Gastroesophageal sphincter (tissue), 4 donors: ENCODE results near the gene ADORA1. TPM values are rescaled to one million over a fixed set of nuclear protein-coding genes. Genes with fewer than 3 reads are reported as not detected.

ENCODE experiments used
- ATAC-seq: fragments of 150-250 bp; one replicate; pipeline ENCODE4 v1.9.1; 2016; ENCODE audit warnings: mild to moderate bottlenecking, moderate library complexity
- H3K27ac ChIP-seq, 4 donors: fragments of 200-600 bp; sonication (generic) in 3 of 4; 1 replicate in 3 of 4; 2 replicates in 1 of 4; pipeline ENCODE4 v1.5.1; 2016 to 2019
- H3K27me3 ChIP-seq: fragments of 200-600 bp; sonication (generic); one replicate; pipeline ENCODE4 v1.5.1; 2019
- H3K36me3 ChIP-seq, 2 donors: fragments of 200-600 bp; sonication (generic); one replicate each; pipeline ENCODE4 v1.5.1; 2019; ENCODE audit warnings: control low read depth in 1 of 2
- H3K4me1 ChIP-seq, 3 donors: fragments of 200-600 bp; sonication (generic); 1 replicate in 2 of 3; 2 replicates in 1 of 3; pipeline ENCODE4 v1.5.1; 2016 to 2019; ENCODE audit warnings: control low read depth in 2 of 3
- H3K4me3 ChIP-seq, 2 donors: fragments of 200-600 bp; sonication (generic); one replicate each; pipeline ENCODE4 v1.5.1; 2019; ENCODE audit warnings: mild to moderate bottlenecking in 1 of 2, moderate library complexity in 1 of 2
- H3K9me3 ChIP-seq, 3 donors: fragments of 200-600 bp; sonication (generic); one replicate each; pipeline ENCODE4 v1.5.1; 2017 to 2019; ENCODE audit warnings: control low read depth in 2 of 3
- CTCF ChIP-seq, 4 experiments: fragments of 200-600 bp in 2 of 4; fragments of 450-650 bp in 2 of 4; sonication (generic) in 1 of 4; IDR thresholded peaks; one replicate each; pipeline ENCODE4 v1.5.1; 2017 to 2019; ENCODE audit warnings: antibody characterized with exemption in 4 of 4, mild to moderate bottlenecking in 2 of 4, moderate library complexity in 2 of 4
- EP300 ChIP-seq: sonication (generic); formaldehyde crosslinking; IDR thresholded peaks from one replicate; pipeline ENCODE4 v1.6.1; 2017; ENCODE audit warnings: antibody characterized with exemption, mild to moderate bottlenecking
- POLR2A ChIP-seq, 2 donors: fragments of 450-650 bp; IDR thresholded peaks; one replicate each; pipeline ENCODE4 v1.6.1; 2017; ENCODE audit warnings: antibody characterized with exemption in 2 of 2, mild to moderate bottlenecking in 2 of 2, moderate library complexity in 1 of 2
- POLR2AphosphoS5 ChIP-seq: sonication (generic); formaldehyde crosslinking; IDR thresholded peaks from one replicate; pipeline ENCODE4 v1.6.1; 2017; ENCODE audit warnings: antibody characterized with exemption
- WGBS, 2 donors: methylation state at CpG; one replicate each; pipeline ENCODE4 v1.1.5; 2018; ENCODE audit warnings: low coverage in 1 of 2; 5-methylcytosine and 5-hydroxymethylcytosine counted together
- total RNA-seq, 4 donors: library from RNA; depleted of rRNA; stranded (reverse); fragments of >200 nt; gene quantifications; one replicate each; pipeline ENCODE4 v1.1.0, GENCODE V29; 2016

The ADORA1 gene
- total RNA-seq, 4 donors from 2014 or later = 0.16 to 2.7 (median 0.33) TPM

- Histone ChIP-seq H3K27me3 (no peaks in the 10 kb centered on the region), H3K4me1 (no peaks in the 10 kb centered on the region), H3K9me3 (peaks cover 0 to 6% (median 0%) of the 10 kb centered on the region in 3 donors), H3K4me3 (no peak overlapping the region), H3K36me3 (no peaks in the 10 kb centered on the region), H3K27ac (no peak overlapping the region)
- TF ChIP-seq POLR2A (IDR thresholded peaks at IDR 0.05) = no peak
- no peak for TF ChIP-seq POLR2AphosphoS5
- no peak for TF ChIP-seq EP300
- TF ChIP-seq CTCF (IDR thresholded peaks at IDR 0.05) = no peak
- no peak for ATAC-seq
- WGBS, 2 donors = 70% methylated on average over 2 of the region's 7 CpGs; no CpG with 5 or more reads in 1 of the 2 donors
Observed at GRCh38 chr1:203089651-203090045, 37.9 kb upstream of the ADORA1 start.

GRCh38 chr1:203090421-203091198, 36.9 kb upstream of the ADORA1 start:
- 58 to 61% methylated on average over 4 to 6 of the region's 6 CpGs for WGBS, 2 donors
- Histone ChIP-seq H3K27me3 (no peaks in the 10 kb centered on the region), H3K36me3 (no peaks in the 10 kb centered on the region), H3K27ac (no peak overlapping the region), H3K4me3 (no peak overlapping the region), H3K4me1 (no peaks in the 10 kb centered on the region), H3K9me3 (peaks cover 0 to 16% (median 0%) of the 10 kb centered on the region in 3 donors)
- TF ChIP-seq EP300 = no peak
- no peak for TF ChIP-seq POLR2A (IDR thresholded peaks at IDR 0.05)
- TF ChIP-seq POLR2AphosphoS5 = no peak
- no peak for TF ChIP-seq CTCF (IDR thresholded peaks at IDR 0.05)
- no peak for ATAC-seq

- H3K9me3 ChIP-seq = peaks cover 0 to 20% (median 0%) of the 10 kb centered on the region in 3 donors
- 68 to 95% methylated on average over 3 to 4 of the region's 4 CpGs for WGBS, 2 donors
- TF ChIP-seq EP300 (no peak), POLR2AphosphoS5 (no peak), POLR2A (IDR thresholded peaks at IDR 0.05) (no peak), CTCF (IDR thresholded peaks at IDR 0.05) (no peak)
Observed at GRCh38 chr1:203091199-203091477, 36.4 kb upstream of the ADORA1 start.

GRCh38 chr1:203091761-203092330, 35.7 kb upstream of the ADORA1 start:
- 79 to 89% methylated on average over 3 to 6 of the region's 6 CpGs for WGBS, 2 donors
- TF ChIP-seq EP300 (no peak), POLR2A (IDR thresholded peaks at IDR 0.05) (no peak), POLR2AphosphoS5 (no peak), CTCF (IDR thresholded peaks at IDR 0.05) (no peak)
- H3K27ac ChIP-seq = no peak overlapping the region

More at GRCh38 chr1:203091199-203091477, 36.4 kb upstream of the ADORA1 start:
- Histone ChIP-seq H3K4me1 (no peaks in the 10 kb centered on the region), H3K4me3 (no peak overlapping the region), H3K36me3 (no peaks in the 10 kb centered on the region), H3K27me3 (no peaks in the 10 kb centered on the region), H3K27ac (no peak overlapping the region)
- no peak for ATAC-seq

More at GRCh38 chr1:203091761-203092330, 35.7 kb upstream of the ADORA1 start:
- H3K9me3 ChIP-seq = peaks cover 0 to 20% (median 0%) of the 10 kb centered on the region in 3 donors
- ATAC-seq = no peak
- H3K36me3 ChIP-seq = no peaks in the 10 kb centered on the region
- no peaks in the 10 kb centered on the region for H3K27me3 ChIP-seq
- no peaks in the 10 kb centered on the region for H3K4me1 ChIP-seq
- no peak overlapping the region for H3K4me3 ChIP-seq
